HG02938 (cell line): Measurements from ENCODE around the gene DMTF1.
A peak's percentile ranks its signal among the peaks of the same experiment; 100 is the strongest.
"Not testable (repeated sequence)": the region's sequence is repeated elsewhere in the genome, so short reads cannot be mapped to it uniquely, and the experiment has no call there.

Source experiments
- ATAC-seq: cut with Tn5 transposase; IDR thresholded peaks from one replicate; pipeline ENCODE4 v1.9.1; 2021; ENCODE audit warnings: mild to moderate bottlenecking, moderate library complexity; ENCODE audit not compliant: unreplicated experiment

DMTF1 gene

DNA sequence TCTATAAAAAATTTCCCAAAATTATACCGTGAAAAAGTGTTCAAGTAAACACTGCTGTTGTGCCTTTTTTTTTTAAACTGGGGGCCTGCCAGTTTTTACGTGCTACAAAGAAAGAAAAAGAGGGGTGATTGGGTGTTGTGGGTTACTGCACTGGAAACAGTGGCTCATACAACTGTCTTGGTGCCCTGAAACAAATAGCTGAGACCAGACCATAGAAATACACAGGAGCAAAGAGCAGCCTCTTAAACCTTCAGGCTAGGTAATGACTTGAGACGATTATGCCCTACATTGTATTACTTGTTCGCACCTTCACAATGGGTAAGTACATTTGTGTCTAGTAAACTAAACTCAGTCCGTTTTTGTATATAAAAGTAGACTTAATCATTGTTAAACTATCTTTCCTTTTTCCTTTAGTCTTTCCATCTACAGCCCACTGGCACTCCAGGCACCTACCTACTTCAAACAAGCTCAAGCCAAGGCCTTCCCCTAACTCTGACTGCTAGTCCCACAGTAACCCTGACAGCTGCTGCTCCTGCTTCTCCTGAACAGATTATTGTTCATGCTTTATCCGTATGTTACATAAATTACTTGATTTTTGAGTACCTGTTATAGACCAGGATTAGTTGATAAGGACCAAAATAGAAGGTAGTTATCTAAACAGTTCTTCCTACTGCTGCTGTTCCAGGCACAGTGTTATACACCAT is 40.7 kb downstream of the DMTF1 start:
- ATAC-seq = no peak

DNA sequence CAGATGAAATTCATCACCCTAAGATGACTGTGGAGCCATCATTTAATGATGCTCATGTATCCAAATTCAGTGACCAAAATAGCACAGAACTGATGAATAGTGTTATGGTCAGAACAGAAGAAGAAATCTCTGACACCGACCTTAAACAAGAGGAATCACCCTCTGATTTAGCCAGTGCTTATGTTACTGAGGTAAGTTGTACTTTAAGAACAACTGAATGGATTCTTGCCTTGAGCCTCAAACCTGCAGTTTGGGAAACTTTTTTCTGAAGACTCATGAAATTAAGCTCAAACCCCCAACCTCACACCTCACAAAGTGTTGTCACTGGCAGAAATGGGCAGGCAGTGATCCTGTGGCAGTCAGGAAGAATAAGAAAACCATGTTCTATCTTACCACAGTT is 41.7 kb downstream of the DMTF1 start:
- no peak for ATAC-seq

DNA sequence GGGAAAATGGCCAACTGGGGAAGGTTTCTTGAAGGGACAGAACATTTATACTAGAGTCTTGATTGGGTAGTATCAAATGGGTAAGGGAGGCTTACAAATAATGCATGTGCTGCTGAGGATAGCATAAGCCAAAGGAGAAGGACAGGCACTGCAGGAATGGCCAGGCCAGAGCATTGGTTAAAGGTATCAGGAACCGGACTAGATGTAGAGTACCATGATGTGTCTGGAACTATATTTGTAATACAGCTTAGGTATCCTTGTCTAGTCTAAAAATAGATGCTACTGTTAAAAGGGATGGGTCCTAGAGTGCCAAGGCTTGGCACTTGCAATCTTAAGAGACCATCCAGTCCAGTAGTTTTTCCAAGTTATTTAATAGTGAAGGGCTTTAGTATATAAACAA is 47.0 kb downstream of the DMTF1 start:
- no peak for ATAC-seq

DNA sequence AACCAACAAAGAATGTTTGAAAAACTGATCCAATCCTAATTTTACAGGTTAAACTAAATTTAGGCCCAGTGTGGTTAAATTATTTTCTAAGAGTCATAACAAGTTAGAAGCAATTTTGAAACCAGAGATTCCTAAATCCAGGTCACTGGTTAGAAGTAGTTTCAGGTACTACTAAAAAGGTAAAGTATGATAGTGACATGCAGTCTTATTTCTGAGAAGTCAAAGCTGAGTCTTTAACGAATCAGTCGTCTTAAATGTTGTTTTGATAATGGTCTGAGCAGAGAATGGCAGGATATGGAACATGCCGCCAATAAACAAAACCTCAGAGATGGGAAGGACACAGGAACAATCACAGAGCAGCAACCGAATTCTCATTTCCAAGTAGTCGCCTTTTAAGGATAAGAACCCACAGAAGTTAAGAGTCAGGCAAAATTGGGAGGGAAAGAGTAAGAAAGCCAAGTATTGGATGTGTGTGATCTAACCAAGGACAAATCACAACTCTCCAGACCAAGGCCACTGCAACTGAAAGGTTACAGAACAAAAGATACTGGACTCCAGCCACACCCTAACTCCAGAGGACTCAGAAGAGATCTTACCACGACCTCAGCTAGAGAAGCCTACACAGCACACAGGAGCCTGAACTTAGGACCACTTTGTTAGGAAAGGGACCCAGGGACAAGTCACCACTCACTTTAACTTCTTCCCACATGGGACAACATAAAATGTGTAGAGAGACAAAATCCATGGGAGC is 47.6 kb downstream of the DMTF1 start:
- ATAC-seq = no peak

DNA sequence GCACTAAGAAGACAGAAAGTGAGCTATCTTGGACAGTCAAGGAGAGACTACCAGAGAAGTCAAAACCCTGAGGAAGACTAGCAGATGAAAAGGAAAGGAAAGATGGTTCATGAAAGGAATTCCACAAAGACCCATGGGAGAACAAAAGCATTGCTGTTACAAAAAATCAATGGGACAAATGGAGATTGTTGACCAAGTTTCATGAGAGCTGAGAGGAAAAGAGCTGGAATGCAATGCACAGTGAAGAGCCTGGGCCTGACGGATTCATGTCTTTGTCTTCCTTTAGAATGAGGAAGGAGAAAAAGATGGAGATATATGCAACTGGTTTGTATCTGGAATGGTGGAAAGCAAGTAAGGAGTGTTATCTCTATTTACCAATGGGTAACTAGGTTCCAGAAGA is 50.0 kb downstream of the DMTF1 start:
- no peak for ATAC-seq

DNA sequence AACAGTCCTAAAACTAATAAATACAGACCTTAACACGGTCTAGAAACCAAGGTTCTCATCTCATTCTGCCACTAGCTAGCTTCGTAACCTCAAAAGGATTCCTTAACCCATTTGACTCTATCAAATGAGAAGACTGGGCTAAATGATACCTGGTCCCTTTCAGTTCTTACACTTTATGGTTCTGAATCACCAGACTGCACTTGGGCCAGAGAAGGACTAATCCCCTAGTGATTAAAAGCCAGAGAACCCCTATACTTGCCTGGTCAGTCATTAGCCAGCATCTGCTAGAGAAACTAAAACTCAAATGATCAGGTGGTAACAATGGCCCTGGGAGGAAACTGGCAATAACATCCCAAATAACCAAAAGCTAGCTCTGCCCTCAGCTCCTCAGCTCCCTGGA is 50.5 kb downstream of the DMTF1 start:
- ATAC-seq = peak; percentile 63

DNA sequence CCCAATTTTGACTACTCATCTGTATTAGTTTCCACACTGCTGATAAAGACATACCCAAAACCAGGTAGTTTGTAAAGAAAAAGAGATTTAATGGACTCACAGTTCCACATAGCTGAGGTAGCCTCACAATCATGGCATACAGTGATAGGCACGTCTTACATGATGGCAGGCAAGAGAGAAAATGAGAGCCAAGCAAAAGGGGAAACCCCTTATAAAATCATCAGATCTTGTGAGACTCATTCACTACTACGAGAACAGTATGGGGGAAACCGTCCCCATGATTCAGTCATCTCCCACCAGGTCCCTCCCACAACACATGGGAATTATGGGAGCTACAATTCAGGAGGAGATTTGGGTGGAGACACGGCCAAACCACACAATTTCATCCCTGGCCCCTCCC is 51.7 kb downstream of the DMTF1 start:
- ATAC-seq = not testable (repeated sequence)

DNA sequence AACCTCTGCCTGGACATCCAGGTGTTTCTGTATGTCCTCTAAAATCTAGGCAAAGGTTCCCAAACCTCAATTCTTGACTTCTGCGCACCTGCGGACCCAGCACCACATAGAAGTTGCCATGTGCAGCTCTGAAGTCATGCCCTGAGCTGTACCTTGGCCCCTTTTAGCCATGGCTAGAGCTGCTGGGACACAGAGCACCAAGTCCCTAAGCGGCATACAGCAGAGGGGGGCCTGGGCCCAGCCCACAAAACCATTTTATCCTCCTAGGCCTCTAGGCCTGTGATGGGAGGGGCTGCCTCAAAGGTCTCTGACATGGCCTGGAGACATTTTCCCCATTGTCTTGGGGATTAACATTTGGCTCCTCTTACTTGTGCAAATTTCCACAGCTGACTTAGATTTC is 52.7 kb downstream of the DMTF1 start:
- no peak for ATAC-seq

DNA sequence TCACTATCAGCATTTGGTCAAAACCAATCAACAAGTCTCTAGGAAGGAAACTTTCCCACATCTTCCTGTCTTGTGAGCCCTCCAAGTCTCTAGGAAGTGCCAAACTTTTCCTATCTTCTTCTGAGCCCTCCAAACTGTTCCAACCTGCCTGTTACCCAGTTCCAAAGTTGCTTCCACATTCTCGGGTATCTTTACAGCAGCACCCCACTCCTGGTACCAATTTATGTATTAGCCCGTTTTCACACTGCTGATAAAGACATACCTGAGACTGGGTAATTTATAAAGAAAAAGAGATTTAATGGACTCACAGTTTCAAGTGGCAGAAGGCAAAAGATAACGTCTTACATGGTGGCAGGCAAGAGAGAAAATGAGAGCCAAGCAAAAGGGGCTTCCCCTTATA is 53.4 kb downstream of the DMTF1 start:
- not testable (repeated sequence) for ATAC-seq

DNA sequence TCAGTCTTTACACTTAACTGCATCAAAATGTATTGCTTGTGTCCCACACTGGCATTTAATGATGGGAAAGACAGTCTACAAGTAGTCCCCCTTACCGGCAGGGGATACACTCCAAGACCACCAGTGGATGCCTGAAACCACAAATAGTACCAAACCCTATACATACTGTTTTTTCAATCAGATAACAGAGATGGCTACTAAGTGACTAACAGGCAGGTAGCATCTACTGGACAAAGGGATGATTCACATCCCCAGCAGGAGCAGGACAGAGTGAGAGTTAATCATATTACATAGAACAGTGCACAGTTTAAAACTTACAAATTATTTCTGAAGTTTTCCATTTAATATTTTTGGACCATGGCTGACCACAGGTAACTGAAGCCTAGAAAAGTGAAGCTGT is 54.1 kb downstream of the DMTF1 start:
- no peak for ATAC-seq

DNA sequence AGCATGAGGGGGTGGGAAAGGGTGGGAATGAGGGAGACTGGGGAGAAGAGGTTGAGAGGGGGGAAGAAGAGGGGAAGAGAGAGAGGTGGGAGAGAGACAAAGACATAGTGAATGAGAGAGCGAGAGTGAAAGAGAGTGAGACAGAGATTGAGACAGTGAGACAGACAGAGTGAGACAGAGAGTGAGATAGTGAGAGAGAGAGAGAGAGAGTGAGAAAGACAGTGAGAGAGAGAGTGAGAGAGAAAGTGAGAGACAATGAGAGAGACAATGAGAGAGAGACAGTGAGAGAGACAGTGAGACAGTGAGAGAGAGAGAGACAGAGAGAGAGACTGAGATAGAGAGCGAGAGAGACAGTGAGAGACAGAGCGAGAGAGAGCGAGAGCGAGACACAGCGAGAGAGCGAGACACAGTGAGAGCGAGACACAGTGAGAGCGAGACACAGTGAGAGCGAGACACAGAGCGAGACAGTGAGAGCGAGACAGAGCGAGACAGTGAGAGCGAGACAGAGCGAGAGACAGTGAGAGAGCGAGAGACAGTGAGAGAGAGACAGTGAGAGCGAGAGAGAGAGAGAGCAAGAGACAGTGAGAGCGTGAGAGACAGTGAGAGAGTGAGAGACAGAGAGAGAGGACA is 57.2 kb downstream of the DMTF1 start:
- no peak for ATAC-seq

DNA sequence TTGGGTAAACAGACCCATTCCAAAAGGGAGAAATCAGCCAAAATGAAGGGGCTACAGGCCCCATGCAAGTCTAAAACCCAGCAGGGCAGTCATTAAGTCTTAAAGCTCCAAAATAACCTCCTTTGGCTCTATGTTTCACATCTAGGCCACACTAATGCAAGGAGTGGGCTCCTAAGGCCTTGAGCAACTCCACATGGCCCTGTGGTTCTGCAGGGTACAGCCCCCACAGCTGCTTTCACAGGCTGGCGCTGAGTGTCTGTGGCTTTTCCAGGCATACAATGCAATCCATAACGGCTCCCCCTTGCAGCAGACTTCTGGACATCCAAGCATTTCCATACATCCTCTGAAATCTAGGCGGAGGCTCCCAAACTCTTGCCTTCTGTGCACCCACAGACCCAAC is 58.3 kb downstream of the DMTF1 start:
- no peak for ATAC-seq

DNA sequence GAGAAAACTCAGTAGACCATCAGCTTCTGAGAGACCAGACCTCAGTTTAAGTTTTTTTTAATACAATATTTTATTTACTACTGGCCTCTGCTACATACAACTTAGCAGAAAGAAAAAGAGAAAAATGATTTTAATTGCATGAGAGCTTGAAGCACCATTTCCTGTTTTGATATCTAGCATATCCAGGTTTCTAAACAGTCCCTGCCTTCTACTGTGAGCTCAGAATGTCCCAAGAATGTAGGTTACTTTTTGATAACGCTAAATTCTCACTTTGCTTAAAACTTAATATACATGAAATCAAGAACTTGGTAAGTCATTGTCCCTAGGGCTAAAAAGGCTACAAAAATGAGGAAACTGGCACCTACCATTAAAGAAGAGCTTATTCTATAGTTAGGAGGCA is 60.2 kb downstream of the DMTF1 start:
- ATAC-seq = no peak

DNA sequence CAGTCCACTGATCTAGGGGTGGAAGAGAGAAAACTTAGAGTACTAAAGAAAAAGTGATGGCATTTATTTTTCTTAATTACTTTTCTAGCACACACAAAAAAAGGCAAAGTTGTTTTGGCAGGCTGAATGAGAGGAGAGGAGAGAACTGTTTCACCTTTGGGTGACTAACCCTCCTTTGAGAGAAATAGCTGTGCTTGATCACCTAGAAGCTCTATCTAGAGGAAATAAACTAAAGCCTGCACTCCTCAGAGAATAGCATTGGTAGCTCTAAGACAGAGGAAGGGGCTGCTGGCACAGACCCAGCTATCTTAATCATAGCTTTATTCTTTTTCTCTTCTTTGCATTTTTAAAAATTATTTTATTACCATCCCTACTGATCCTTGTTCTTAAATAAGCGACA is 61.0 kb downstream of the DMTF1 start:
- no peak for ATAC-seq

DNA sequence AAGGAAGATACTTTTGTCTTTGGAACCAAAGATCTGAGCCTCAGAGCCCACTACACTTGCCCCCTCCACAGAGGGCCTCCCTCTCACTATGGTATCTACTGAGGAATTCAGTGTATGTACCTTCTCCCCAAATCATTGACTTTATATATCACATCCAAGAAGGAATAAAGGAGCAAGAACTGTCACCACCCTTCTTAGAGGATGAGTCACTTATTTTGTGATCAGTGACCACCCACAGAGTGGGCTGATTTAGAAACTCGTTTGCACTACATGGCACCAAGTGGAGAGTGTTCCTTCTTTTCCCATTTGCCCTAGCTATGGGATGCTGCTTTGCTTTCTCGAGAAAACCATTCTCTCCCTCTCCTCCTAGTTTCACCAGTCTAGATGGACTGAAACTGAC is 61.6 kb downstream of the DMTF1 start:
- no peak for ATAC-seq

DNA sequence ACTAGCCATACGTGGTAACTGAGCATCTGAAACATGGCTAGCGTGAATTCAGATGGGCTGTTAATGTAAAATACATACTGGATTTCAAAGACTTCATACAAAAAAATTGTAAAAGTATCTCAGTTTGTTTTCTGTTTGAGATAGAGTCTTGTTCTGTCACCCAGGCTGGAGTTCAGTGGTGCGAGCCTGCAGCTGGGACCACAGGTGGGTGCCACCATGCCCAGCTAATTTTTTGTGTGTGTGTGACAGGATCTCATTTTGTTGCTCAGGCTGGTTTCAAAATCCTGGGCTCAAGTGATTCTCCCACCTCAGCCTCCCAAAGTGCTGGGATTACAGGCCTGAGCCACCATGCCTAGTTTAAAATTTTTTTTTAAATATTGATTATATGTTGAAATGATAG is 62.8 kb downstream of the DMTF1 start:
- ATAC-seq = no peak

DNA sequence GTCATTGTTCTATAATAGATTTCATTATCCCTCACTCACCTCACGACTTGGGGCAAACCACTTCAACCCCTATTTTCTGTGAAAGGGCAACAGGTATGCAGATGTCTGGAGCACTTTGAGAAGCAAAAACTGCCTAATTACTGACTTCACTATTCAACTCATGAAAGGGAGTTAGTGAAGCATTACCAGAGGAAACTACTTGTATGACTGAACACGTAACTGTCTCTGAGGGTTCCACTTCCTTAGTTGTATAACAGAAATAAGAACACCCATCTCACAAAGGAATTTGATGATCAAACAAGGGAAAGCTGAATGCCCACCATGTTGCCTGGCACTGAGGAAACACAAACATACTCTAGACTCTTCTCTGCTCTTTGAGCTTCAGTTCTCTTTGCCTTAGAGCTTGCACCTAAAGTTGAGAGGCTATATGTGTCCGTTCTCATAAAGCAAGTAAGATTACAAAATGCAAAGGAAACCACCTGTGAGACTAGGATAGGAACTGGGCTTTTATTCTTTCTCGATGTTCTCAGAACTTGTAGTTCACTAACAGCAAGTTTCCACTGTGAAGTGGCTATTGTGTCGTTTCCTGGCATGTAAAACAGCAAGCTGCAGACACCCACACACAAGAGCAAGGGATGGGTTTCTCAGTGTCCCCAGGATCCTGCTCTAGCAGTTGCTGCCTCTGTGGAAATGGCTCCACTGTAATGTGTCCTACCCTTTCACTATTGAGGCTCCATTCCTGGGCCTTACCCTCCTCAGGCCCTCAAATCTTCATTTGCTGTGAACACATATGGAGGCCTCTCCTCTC is 64.7 kb downstream of the DMTF1 start:
- ATAC-seq = peak; percentile 60

DNA sequence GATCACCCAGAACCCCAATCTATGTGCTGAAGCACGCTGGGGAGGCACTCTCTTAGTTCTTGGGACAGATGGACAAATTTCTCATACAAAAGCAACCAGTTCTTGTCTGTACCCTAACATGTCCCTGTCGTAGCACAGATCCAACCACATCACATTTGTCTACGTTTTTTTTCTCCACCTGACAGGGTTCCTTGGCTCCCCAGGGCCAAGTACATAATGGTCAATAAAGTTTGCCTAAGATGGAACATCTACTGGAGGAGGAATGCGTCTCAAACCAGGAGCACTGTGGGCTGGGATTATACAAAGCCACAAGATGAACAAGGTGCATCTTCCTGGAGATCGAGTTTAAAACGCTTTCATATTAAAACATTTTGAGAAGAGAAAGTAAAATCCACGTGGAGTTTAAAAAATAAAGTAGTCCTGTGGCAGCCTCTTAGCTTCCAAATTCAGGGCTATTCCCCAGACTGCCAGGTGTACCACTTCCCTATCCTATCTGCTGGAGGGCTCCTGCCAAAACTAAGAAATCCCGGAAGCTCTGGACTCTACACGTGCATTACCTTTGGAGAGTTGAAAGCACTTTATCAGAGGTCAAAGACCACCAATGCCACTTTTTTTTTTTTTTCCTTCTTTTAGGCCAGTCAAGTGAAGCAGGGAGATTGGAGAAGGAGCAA is 65.9 kb downstream of the DMTF1 start:
- no peak for ATAC-seq

DNA sequence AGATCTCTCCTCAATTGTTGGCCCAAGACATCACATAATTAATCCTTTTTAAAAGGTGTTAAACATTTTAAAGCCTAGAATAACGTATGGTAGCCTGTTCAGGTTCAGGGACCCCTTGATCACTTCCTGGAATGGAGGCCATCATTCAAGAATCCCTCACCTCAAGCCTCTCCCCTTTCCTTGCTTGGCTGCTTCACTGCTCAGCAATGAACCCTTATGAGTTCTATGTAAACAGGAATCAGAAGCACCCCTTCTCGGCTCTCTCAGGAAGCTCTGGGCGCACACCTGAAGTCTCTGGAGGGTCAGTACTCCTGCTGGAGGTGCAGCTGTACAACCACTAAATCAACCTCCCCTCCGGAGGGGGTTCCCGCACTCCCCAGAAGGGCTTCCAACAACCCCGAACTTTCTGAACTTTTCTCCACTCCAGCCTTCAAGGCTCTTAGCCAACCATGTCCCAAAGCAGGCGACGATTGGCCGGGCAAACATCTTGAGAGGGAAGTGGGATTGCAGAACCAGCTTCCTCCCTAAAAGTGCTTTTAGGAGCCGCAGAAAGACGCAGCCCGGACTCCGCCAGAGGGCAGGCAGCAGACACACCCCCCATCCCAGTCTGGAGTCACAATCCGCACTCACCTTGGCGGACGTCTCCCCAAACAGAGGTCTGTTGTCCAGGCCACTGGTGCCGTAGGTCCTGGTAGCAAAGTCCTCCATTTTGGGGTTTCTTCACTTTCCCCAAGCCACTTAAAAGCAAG is 66.7 kb downstream of the DMTF1 start:
- no peak for ATAC-seq

DNA sequence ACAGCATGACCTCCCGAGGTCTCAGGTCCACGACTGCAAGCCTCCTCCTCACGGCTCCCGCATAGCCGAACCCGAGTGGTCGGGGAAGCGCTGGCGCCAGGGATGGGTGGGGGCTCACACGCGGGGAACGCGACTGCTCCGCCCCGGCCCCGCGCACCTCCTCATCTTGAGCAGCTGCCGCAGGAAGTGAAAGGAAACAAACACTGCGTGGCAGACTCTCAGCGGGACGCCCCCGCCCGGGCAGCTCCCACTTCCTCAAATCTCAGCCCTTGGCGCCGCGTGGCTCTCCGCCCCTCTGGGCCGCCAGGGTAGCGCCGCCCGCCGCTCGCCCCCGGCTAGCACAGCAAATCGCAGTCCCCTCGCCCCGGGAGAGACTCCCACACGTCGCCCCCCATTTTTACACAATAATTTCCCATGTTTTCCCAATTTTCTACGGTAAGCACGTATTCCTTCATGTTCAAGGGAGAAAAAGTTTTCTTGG is 67.3 kb downstream of the DMTF1 start, which contains the start of gene TMEM243:
TMEM243 (minus strand) TSS at position 188 of the 481 bp plus-strand sequence. CDS start 229 bp downstream, outside the sequence.
- peak; percentile 43 for ATAC-seq
